GM23338 (cell line): ENCODE results near the gene CABLES2. TPM values are rescaled to one million over a fixed set of nuclear protein-coding genes. Genes with fewer than 3 reads are reported as not detected.

Experiments used
- ATAC-seq: fragments of 200-7000 bp; cut with Tn5 transposase; 3 replicates; pipeline ENCODE4 v1.9.1; 2020
- DNase-seq: peaks from one replicate; pipeline ENCODE4 v3.0.0-alpha.2; 2015; ENCODE audit warnings: low spot score
- H2AFZ ChIP-seq: fragments of 200-600 bp; sonication (generic); 2 replicates; pipeline ENCODE4 v1.8.0; 2016; ENCODE audit warnings: antibody characterized with exemption, mild to moderate bottlenecking, moderate library complexity
- H3F3A ChIP-seq: fragments of 200-600 bp; sonication (generic); replicated peaks from 2 replicates; pipeline ENCODE4 v1.8.0; 2017; ENCODE audit warnings: antibody characterized with exemption, mixed run types, low read depth
- H3K27ac ChIP-seq: fragments of 200-600 bp; sonication (generic); 2 replicates; pipeline ENCODE4 v1.6.1; 2016; ENCODE audit warnings: low read depth
- H3K27me3 ChIP-seq: fragments of 200-600 bp; sonication (generic); 2 replicates; pipeline ENCODE4 v1.8.0; 2016; ENCODE audit warnings: mild to moderate bottlenecking, mixed run types, moderate library complexity; ENCODE audit not compliant: insufficient read depth
- H3K36me3 ChIP-seq: fragments of 200-600 bp; sonication (generic); 2 replicates; pipeline ENCODE4 v1.8.0; 2016; ENCODE audit warnings: mild to moderate bottlenecking; ENCODE audit not compliant: insufficient read depth
- H3K4me1 ChIP-seq: fragments of 200-600 bp; sonication (generic); 2 replicates; pipeline ENCODE4 v1.8.0; 2016; ENCODE audit warnings: mild to moderate bottlenecking, moderate library complexity; ENCODE audit not compliant: insufficient read depth
- H3K4me2 ChIP-seq: fragments of 200-600 bp; sonication (generic); 2 replicates; pipeline ENCODE4 v1.7.1; 2017; ENCODE audit warnings: mixed run types
- H3K4me3 ChIP-seq: fragments of 200-600 bp; sonication (generic); 2 replicates; pipeline ENCODE4 v1.6.1; 2016; ENCODE audit warnings: mixed run types
- H3K79me2 ChIP-seq: fragments of 200-600 bp; sonication (generic); replicated peaks from 2 replicates; pipeline ENCODE4 v1.8.0; 2017; ENCODE audit warnings: mild to moderate bottlenecking; ENCODE audit not compliant: insufficient read depth
- H3K9me2 ChIP-seq: fragments of 200-600 bp; sonication (generic); 2 replicates; pipeline ENCODE4 v1.8.0; 2017; ENCODE audit not compliant: insufficient read depth
- H4K20me1 ChIP-seq: fragments of 200-600 bp; sonication (generic); replicated peaks from 2 replicates; pipeline ENCODE4 v1.8.0; 2017; ENCODE audit warnings: mild to moderate bottlenecking; ENCODE audit not compliant: insufficient read depth
- H3K27ac Mint-ChIP-seq: 2 replicates; pipeline ENCODE4 v1.8.0; 2020; ENCODE audit warnings: inconsistent platforms, mild to moderate bottlenecking, moderate library complexity, mixed read lengths
- H3K27me3 Mint-ChIP-seq: 3 replicates; pipeline ENCODE4 v1.8.0; 2022; ENCODE audit warnings: low read depth, mild to moderate bottlenecking, moderate library complexity, mixed read lengths, inconsistent platforms; ENCODE audit not compliant: insufficient read depth, poor library complexity
- H3K36me3 Mint-ChIP-seq: 3 replicates; pipeline ENCODE4 v1.8.0; 2021; ENCODE audit warnings: low read depth, mild to moderate bottlenecking, inconsistent platforms, moderate library complexity, mixed read lengths
- H3K4me1 Mint-ChIP-seq: 3 replicates; pipeline ENCODE4 v1.8.0; 2020; ENCODE audit warnings: mild to moderate bottlenecking, inconsistent platforms, mixed read lengths
- H3K4me3 Mint-ChIP-seq: 3 replicates; pipeline ENCODE4 v1.8.0; 2021; ENCODE audit warnings: moderate library complexity, mild to moderate bottlenecking, inconsistent platforms, mixed read lengths
- H3K9me3 Mint-ChIP-seq: 3 replicates; pipeline ENCODE4 v1.8.0; 2020; ENCODE audit warnings: moderate library complexity, mild to moderate bottlenecking, inconsistent platforms, mixed read lengths
- CTCF ChIP-seq, 2 experiments: fragments of 200-600 bp in 1 of 2; sonication (generic) in 1 of 2; conservative IDR thresholded peaks; 2 replicates each; pipeline versions ENCODE4 v1.5.1 to v1.6.1; 2016 to 2017; ENCODE audit warnings: antibody characterized with exemption in 2 of 2, low read depth in 2 of 2, mild to moderate bottlenecking in 2 of 2, moderate library complexity in 1 of 2
- JUNB ChIP-seq: IDR thresholded peaks from one replicate; pipeline ENCODE4 v1.6.1; 2016; ENCODE audit warnings: antibody characterized with exemption; ENCODE audit not compliant: unreplicated experiment
- NANOG ChIP-seq: IDR thresholded peaks from 2 replicates; pipeline ENCODE4 v1.6.1; 2016; ENCODE audit warnings: antibody characterized with exemption, borderline replicate concordance
- POLR2AphosphoS5 ChIP-seq: IDR thresholded peaks from 2 replicates; pipeline ENCODE4 v1.6.1; 2016; ENCODE audit warnings: antibody characterized with exemption, low read depth
- ZNF462 ChIP-seq: fragments of 250-450 bp; sonication (Bioruptor Pico); IDR thresholded peaks from 2 replicates; pipeline ENCODE4 v1.5.0; 2020; ENCODE audit warnings: mild to moderate bottlenecking, moderate library complexity
- polyA plus RNA-seq: library from polyadenylated mRNA; unstranded; fragments of >200 nt; fragmentation: Nextera tagmentation; extraction: Ambion mirVana; gene quantifications from 2 replicates; pipeline ENCODE4 v1.2.1, GENCODE V29; 2016
- total RNA-seq: library from RNA; depleted of rRNA; stranded (reverse); fragments of >200 nt; shearing (Covaris generic); gene quantifications from 2 replicates; pipeline ENCODE4 v1.2.3, GENCODE V29; 2014

The CABLES2 gene
- total and polyA plus RNA-seq, 2 experiments from 2014 or later = 4.3 to 12.7 TPM

- Histone ChIP-seq H3K79me2 (no peaks in the 10 kb centered on the region), H3K9me2 (no peaks in the 10 kb centered on the region), H3F3A (0 out of 2 replicates have a peak, but pooled peaks cover 2% of the 10 kb centered on the region), H3K36me3 (no peaks in the 10 kb centered on the region), H4K20me1 (no peaks in the 10 kb centered on the region), H3K27ac (no peak overlapping the region), H3K4me3 (no peak overlapping the region), H3K4me2 (no peak overlapping the region), H2AFZ (no peak overlapping the region), H3K27me3 (no peaks in the 10 kb centered on the region), H3K4me1 (no peaks in the 10 kb centered on the region)
- TF ChIP-seq POLR2AphosphoS5 (no peak), JUNB (no peak), NANOG (no peak), CTCF (conservative IDR thresholded peaks at IDR 0.05; ENCODE audit: low read depth in 2 of 2) (no peak), ZNF462 (CRISPR knock-in tag) (no peak)
- no peak for DNase-seq
- no peaks in the 10 kb centered on the region for H3K4me1 Mint-ChIP-seq
- no peak overlapping the region for H3K4me3 Mint-ChIP-seq
- no peak for ATAC-seq
- no peaks in the 10 kb centered on the region for H3K9me3 Mint-ChIP-seq
- peaks cover 6% of the 10 kb centered on the region for H3K27me3 Mint-ChIP-seq
- no peak overlapping the region for H3K27ac Mint-ChIP-seq
- H3K36me3 Mint-ChIP-seq = no peaks in the 10 kb centered on the region
Measured at GRCh38 chr20:62449951-62450691, 43.0 kb upstream of the CABLES2 start.
